Osteocyte (in vitro differentiated cells): ENCODE data around the gene NPDC1. TPM values are rescaled to one million over a fixed set of nuclear protein-coding genes. Genes with fewer than 3 reads are reported as not detected.
A peak's percentile ranks its signal among the peaks of the same experiment; 100 is the strongest.
"Not testable (repeated sequence)": the region's sequence is repeated elsewhere in the genome, so short reads cannot be mapped to it uniquely, and the experiment has no call there.

Experiments used
- DNase-seq: peaks from one replicate; pipeline ENCODE4 v3.0.0; 2021; ENCODE audit warnings: mixed read lengths; ENCODE audit not compliant: unreplicated experiment; ENCODE audit errors: extremely low spot score
- H3K27ac Mint-ChIP-seq: one replicate; pipeline ENCODE4 v1.8.0; 2021; ENCODE audit warnings: mild to moderate bottlenecking, mixed read lengths; ENCODE audit not compliant: unreplicated experiment
- H3K27me3 Mint-ChIP-seq: one replicate; pipeline ENCODE4 v1.8.0; 2021; ENCODE audit warnings: mixed read lengths; ENCODE audit not compliant: unreplicated experiment
- H3K36me3 Mint-ChIP-seq: one replicate; pipeline ENCODE4 v1.8.0; 2021; ENCODE audit warnings: mixed read lengths; ENCODE audit not compliant: unreplicated experiment
- H3K4me1 Mint-ChIP-seq: one replicate; pipeline ENCODE4 v1.8.0; 2021; ENCODE audit warnings: mixed read lengths; ENCODE audit not compliant: unreplicated experiment
- H3K4me3 Mint-ChIP-seq: one replicate; pipeline ENCODE4 v1.8.0; 2021; ENCODE audit warnings: mild to moderate bottlenecking, moderate library complexity, mixed read lengths; ENCODE audit not compliant: unreplicated experiment
- H3K9me3 Mint-ChIP-seq: one replicate; pipeline ENCODE4 v1.8.0; 2021; ENCODE audit warnings: mixed read lengths; ENCODE audit not compliant: unreplicated experiment
- total RNA-seq: library from RNA; stranded (reverse); gene quantifications from 2 replicates; pipeline ENCODE4 v1.2.1, GENCODE V29; 2021
- TF ChIP-seq, protein P1 (sequence below): fragments of 200-600 bp; sonication (generic); IDR thresholded peaks from 2 replicates; pipeline ENCODE4 v1.5.0; 2021; ENCODE audit warnings: antibody characterized with exemption, mild to moderate bottlenecking, moderate library complexity

The NPDC1 gene
- total RNA-seq, 1 donor from 2014 or later = 91.0 TPM

DNA sequence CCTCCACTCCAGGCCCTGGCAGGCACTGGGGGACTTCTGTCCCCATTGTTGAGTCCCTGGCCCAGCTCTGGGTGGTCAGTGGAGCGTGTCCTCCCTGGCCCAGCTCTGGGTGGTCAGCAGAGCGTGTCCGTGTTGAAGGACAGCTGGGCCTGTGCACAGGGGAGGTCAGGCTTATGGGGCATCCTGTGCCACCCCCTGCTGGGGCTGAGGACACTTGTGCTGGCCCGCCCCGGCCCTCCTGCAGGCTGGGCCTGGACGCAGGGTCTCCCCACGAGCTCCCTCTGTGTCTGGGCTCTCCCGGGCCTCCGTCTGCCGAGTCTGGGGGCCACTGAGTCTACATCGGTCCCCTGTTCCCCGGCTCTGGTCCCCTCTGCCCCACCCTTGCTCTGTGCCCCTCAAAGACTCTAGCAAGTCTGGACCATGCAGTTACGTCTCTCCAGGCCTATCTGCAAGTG is 38.1 kb downstream of the NPDC1 start:
- H3K9me3 Mint-ChIP-seq = no peaks in the 10 kb centered on the region
- H3K4me3 Mint-ChIP-seq = no peak overlapping the region

DNA sequence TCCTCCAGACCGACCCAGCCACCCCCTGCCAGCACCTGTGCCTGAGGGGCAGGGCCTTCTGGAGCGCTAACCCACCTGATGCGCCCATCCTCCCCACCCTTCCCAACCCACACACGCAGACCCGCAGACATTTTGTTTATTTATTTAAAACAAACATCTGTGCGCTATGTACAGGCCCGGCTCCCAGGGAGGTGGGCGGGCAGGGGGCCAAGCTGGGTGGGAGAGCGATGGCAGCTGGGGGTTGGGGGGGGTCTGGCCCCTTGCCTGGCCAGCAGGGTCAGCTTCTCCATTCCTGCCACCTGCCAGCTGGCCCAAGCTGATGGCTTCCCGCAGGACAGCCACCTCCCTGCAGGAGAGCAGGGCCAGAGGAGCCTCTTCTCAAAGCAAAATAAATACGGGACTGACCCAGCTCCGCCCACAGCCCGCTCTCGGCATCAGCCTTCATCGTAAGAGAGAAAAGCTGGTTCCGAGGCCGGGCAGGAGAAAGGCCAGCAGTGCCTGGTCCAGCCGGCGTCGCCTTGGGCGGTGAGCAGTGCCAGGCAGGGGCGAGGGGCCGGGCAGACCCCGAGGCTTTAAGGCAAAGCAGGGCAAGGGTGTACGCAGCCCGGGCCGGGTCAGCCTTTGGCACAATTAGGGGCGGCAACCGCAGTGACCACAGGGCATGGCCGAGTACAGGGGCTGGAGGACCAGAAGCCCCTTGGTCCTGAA is 38.7 kb downstream of the NPDC1 start:
- no peaks in the 10 kb centered on the region for H3K36me3 Mint-ChIP-seq
- H3K9me3 Mint-ChIP-seq = no peaks in the 10 kb centered on the region

More for the DNA sequence above, 38.1 kb downstream of the NPDC1 start:
- TF ChIP-seq, protein P1, sequence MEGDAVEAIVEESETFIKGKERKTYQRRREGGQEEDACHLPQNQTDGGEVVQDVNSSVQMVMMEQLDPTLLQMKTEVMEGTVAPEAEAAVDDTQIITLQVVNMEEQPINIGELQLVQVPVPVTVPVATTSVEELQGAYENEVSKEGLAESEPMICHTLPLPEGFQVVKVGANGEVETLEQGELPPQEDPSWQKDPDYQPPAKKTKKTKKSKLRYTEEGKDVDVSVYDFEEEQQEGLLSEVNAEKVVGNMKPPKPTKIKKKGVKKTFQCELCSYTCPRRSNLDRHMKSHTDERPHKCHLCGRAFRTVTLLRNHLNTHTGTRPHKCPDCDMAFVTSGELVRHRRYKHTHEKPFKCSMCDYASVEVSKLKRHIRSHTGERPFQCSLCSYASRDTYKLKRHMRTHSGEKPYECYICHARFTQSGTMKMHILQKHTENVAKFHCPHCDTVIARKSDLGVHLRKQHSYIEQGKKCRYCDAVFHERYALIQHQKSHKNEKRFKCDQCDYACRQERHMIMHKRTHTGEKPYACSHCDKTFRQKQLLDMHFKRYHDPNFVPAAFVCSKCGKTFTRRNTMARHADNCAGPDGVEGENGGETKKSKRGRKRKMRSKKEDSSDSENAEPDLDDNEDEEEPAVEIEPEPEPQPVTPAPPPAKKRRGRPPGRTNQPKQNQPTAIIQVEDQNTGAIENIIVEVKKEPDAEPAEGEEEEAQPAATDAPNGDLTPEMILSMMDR = no peak
- DNase-seq = no peak
- Mint-ChIP-seq H3K36me3 (no peaks in the 10 kb centered on the region), H3K4me1 (no peaks in the 10 kb centered on the region), H3K27ac (no peak overlapping the region), H3K27me3 (no peaks in the 10 kb centered on the region)

GRCh38 chr9:137006116-137007003 is 39.6 kb downstream of the NPDC1 start:
- Mint-ChIP-seq H3K4me3 (no peak overlapping the region), H3K27ac (no peak overlapping the region), H3K4me1 (no peaks in the 10 kb centered on the region), H3K36me3 (no peaks in the 10 kb centered on the region), H3K27me3 (no peaks in the 10 kb centered on the region), H3K9me3 (no peaks in the 10 kb centered on the region)
- TF ChIP-seq, protein P1 = no peak
- no peak for DNase-seq

More for the DNA sequence above, 38.7 kb downstream of the NPDC1 start:
- H3K27ac Mint-ChIP-seq = no peak overlapping the region
- no peaks in the 10 kb centered on the region for H3K27me3 Mint-ChIP-seq
- no peak for DNase-seq
- H3K4me3 Mint-ChIP-seq = no peak overlapping the region
- TF ChIP-seq, protein P1 = no peak
- no peaks in the 10 kb centered on the region for H3K4me1 Mint-ChIP-seq

- H3K27me3 Mint-ChIP-seq, DNase-seq, H3K4me3 Mint-ChIP-seq, H3K9me3 Mint-ChIP-seq, H3K36me3 Mint-ChIP-seq, H3K27ac Mint-ChIP-seq: not testable (repeated sequence)
- TF ChIP-seq, protein P1 = peak; percentile 57
- peaks cover 15% of the 10 kb centered on the region for H3K4me1 Mint-ChIP-seq
Observed at GRCh38 chr9:137004285-137004684, 41.7 kb downstream of the NPDC1 start.

GRCh38 chr9:137002646-137003041 is 43.3 kb downstream of the NPDC1 start:
- no peaks in the 10 kb centered on the region for H3K9me3 Mint-ChIP-seq
- H3K27me3 Mint-ChIP-seq = no peaks in the 10 kb centered on the region
- H3K27ac Mint-ChIP-seq = no peak overlapping the region
- peaks cover 31% of the 10 kb centered on the region for H3K4me1 Mint-ChIP-seq
- no peaks in the 10 kb centered on the region for H3K36me3 Mint-ChIP-seq
- H3K4me3 Mint-ChIP-seq = no peak overlapping the region
- TF ChIP-seq, protein P1 = no peak
- DNase-seq = no peak
